Loucy (cell line): ENCODE data around the gene TYW3.

Experiments used
- H2AFZ ChIP-seq: fragments of 200-600 bp; sonication (generic); 2 replicates; pipeline ENCODE4 v1.6.0; 2016; ENCODE audit warnings: antibody characterized with exemption, mild to moderate bottlenecking, low read length, moderate library complexity
- H3F3A ChIP-seq: fragments of 200-600 bp; 2 replicates; pipeline ENCODE4 v1.6.0; 2016; ENCODE audit warnings: antibody characterized with exemption, low read depth, mild to moderate bottlenecking
- H3K27me3 ChIP-seq: fragments of 200-600 bp; sonication (generic); 2 replicates; pipeline ENCODE4 v1.6.1; 2014; ENCODE audit warnings: low read length, mild to moderate bottlenecking; ENCODE audit not compliant: insufficient read depth, poor library complexity, severe bottlenecking
- H3K36me3 ChIP-seq: fragments of 200-600 bp; sonication (generic); 2 replicates; pipeline ENCODE4 v1.6.1; 2016; ENCODE audit warnings: low read length; ENCODE audit not compliant: insufficient read depth
- H3K4me1 ChIP-seq: fragments of 200-600 bp; sonication (generic); 2 replicates; pipeline ENCODE4 v1.5.1; 2014; ENCODE audit warnings: low read length, mild to moderate bottlenecking; ENCODE audit not compliant: insufficient read depth, poor library complexity, severe bottlenecking
- H3K4me2 ChIP-seq: fragments of 200-600 bp; sonication (generic); 2 replicates; pipeline ENCODE4 v1.6.0; 2014; ENCODE audit warnings: antibody characterized with exemption, low read length, low read depth, mild to moderate bottlenecking; ENCODE audit not compliant: poor library complexity, severe bottlenecking
- H3K4me3 ChIP-seq: fragments of 200-600 bp; sonication (generic); 2 replicates; pipeline ENCODE4 v1.5.1; 2014; ENCODE audit warnings: low read length, mild to moderate bottlenecking, mixed read lengths; ENCODE audit not compliant: poor library complexity, severe bottlenecking
- H3K79me2 ChIP-seq: fragments of 200-600 bp; sonication (generic); 2 replicates; pipeline ENCODE4 v1.6.1; 2014; ENCODE audit warnings: low read length; ENCODE audit not compliant: insufficient read depth
- H3K9ac ChIP-seq: fragments of 200-600 bp; sonication (generic); 2 replicates; pipeline ENCODE4 v1.6.0; 2014; ENCODE audit warnings: mild to moderate bottlenecking, low read depth, low read length, moderate library complexity; ENCODE audit not compliant: poor library complexity, severe bottlenecking
- H3K9me2 ChIP-seq: fragments of 200-600 bp; sonication (generic); replicated peaks from 2 replicates; pipeline ENCODE4 v1.6.1; 2016; ENCODE audit warnings: low read depth, low read length, mixed read lengths
- H3K9me3 ChIP-seq: fragments of 200-600 bp; sonication (generic); 2 replicates; pipeline ENCODE4 v1.6.1; 2014; ENCODE audit warnings: mild to moderate bottlenecking, antibody characterized with exemption, low read length, low read depth; ENCODE audit not compliant: insufficient read depth
- H4K20me1 ChIP-seq: fragments of 200-600 bp; sonication (generic); 2 replicates; pipeline ENCODE4 v1.6.0; 2014; ENCODE audit warnings: antibody characterized with exemption, low read length, mild to moderate bottlenecking; ENCODE audit not compliant: insufficient read depth, poor library complexity, severe bottlenecking
- CTCF ChIP-seq: fragments of 200-600 bp; sonication (generic); conservative IDR thresholded peaks from 2 replicates; pipeline ENCODE4 v1.5.1; 2014; ENCODE audit warnings: mild to moderate bottlenecking, antibody characterized with exemption, low read length
- EZH2phosphoT487 ChIP-seq: fragments of 200-600 bp; IDR thresholded peaks from 2 replicates; pipeline ENCODE4 v1.6.1; 2018; ENCODE audit warnings: antibody characterized with exemption, mild to moderate bottlenecking, moderate library complexity, borderline replicate concordance

The TYW3 gene

DNA sequence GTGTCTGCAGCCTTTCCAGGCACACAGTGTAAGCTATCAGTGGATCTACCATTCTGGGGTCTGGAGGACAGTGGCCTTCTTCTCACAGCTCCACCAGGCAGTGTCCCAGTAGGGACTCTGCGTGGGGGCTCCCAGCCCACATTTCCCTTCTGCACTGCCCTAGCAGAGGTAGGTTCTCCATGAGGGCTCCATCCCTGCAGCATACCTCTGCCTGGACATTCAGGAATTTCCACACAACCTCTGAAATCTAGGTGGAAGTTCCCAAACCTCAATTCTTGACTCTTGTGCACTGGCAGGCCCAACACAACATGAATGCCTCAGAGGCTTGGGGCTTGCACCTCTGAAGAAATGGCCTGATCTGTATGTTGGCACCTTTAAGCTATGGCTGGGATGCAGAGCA lies 6.9 kb upstream of the TYW3 start:
- no peak overlapping the region for H3K4me2 ChIP-seq
- H4K20me1 ChIP-seq = no peaks in the 10 kb centered on the region
- H3K27me3 ChIP-seq = no peaks in the 10 kb centered on the region
- no peaks in the 10 kb centered on the region for H3K9me2 ChIP-seq
- no peaks in the 10 kb centered on the region for H3F3A ChIP-seq
- H2AFZ ChIP-seq = no peak overlapping the region
- H3K9me3 ChIP-seq = peaks cover 11% of the 10 kb centered on the region; the same call in 1 of the 2 replicates
- peaks cover 22% of the 10 kb centered on the region for H3K4me1 ChIP-seq
- H3K9ac ChIP-seq = no peak overlapping the region
- peaks cover 14% of the 10 kb centered on the region; the same call in 1 of the 2 replicates for H3K36me3 ChIP-seq
- no peak for TF ChIP-seq CTCF
- no peak for TF ChIP-seq EZH2phosphoT487
- H3K4me3 ChIP-seq = no peak overlapping the region
- H3K79me2 ChIP-seq = peaks cover under 1% of the 10 kb centered on the region; the same call in 1 of the 2 replicates

GRCh38 chr1:74728736-74729135 lies 4.2 kb upstream of the TYW3 start:
- H3F3A ChIP-seq = 0 out of 2 replicates have a peak, but pooled peaks cover 3% of the 10 kb centered on the region
- no peaks in the 10 kb centered on the region for H3K27me3 ChIP-seq
- no peaks in the 10 kb centered on the region for H3K36me3 ChIP-seq
- peaks cover 28% of the 10 kb centered on the region for H3K4me1 ChIP-seq
- peak overlapping the region; percentile 90 for H3K4me2 ChIP-seq
- H3K79me2 ChIP-seq = peaks cover 10% of the 10 kb centered on the region; the same call in 1 of the 2 replicates
- no peak overlapping the region for H3K4me3 ChIP-seq
- H4K20me1 ChIP-seq = no peaks in the 10 kb centered on the region
- peaks cover 11% of the 10 kb centered on the region; the same call in 1 of the 2 replicates for H3K9me3 ChIP-seq
- H3K9me2 ChIP-seq = no peaks in the 10 kb centered on the region
- H2AFZ ChIP-seq = no peak overlapping the region
- no peak for TF ChIP-seq CTCF
- no peak for TF ChIP-seq EZH2phosphoT487
- H3K9ac ChIP-seq = no peak overlapping the region

- Histone ChIP-seq H3K4me2 (peak overlapping the region; percentile 90), H3K79me2 (peaks cover 21% of the 10 kb centered on the region), H3K27me3 (no peaks in the 10 kb centered on the region), H3K4me3 (peak overlapping the region; percentile 24), H3K9me2 (no peaks in the 10 kb centered on the region), H3F3A (0 out of 2 replicates have a peak, but pooled peaks cover 3% of the 10 kb centered on the region), H3K36me3 (no peaks in the 10 kb centered on the region), H4K20me1 (peaks cover 9% of the 10 kb centered on the region), H3K4me1 (peaks cover 34% of the 10 kb centered on the region), H2AFZ (no peak overlapping the region), H3K9me3 (peaks cover 11% of the 10 kb centered on the region; the same call in 1 of the 2 replicates), H3K9ac (no peak overlapping the region)
- TF ChIP-seq EZH2phosphoT487 (no peak), CTCF (no peak)
Measured at GRCh38 chr1:74729741-74730478, 3.0 kb upstream of the TYW3 start.
